Fibroblast of skin of right biceps (primary cell): Measurements from ENCODE around the gene MAP2K1.
"Not testable (repeated sequence)": the region's sequence is repeated elsewhere in the genome, so short reads cannot be mapped to it uniquely, and the experiment has no call there.

Experiments used
- DNase-seq: peaks from one replicate; pipeline ENCODE4 v3.0.0-alpha.2; 2013

Gene MAP2K1

GRCh38 chr15:66481107-66481856, 94.6 kb downstream of the MAP2K1 start:
- DNase-seq = peak; percentile 27

DNA sequence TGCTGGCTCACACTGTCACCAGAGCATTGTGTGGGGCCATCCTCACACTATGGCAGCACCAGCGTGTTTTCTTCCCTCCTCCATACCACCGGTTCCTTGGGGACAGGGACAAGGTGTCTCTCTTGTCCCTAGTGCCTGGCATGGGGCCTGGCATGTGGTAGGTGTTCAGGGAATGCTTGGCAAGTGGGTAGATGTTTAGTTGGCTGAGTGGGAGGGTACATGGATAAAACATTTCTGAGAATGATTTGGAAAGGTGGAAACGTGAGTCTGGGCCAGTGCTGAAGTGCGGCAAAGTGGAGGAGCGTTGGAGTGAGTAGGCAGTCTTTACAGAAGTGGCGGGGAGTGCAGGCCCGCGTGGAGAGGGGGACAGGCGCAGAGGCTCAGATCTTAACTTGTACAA, 95.8 kb downstream of the MAP2K1 start:
- no peak for DNase-seq

- peak; percentile 66 for DNase-seq
These were observed 96.4 kb downstream of the MAP2K1 start for GRCh38 chr15:66483131-66483566.

DNA sequence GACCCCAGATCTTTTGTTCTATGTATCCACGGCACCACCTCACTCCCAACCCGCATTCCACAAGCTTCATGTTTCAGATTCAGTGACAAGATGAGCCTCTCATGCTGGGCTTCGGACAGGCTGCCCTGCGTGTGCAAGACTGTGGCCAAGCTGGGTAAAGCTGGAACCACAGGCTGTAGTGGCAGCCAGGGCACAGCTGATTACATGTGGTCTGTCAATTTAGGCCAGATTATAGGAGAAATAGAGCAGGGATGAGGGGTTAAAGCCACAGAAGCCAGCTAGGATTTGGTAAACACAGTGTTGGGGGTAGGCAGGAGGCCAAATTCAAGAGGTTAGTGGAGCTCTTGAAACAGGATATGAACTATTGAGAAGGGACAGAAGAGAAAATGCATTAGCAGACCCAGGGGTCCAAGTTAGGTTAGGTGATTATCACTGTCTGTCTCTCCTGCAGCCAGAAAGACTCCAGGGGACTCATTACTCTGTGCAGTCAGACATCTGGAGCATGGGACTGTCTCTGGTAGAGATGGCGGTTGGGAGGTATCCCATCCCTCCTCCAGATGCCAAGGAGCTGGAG, 97.9 kb downstream of the MAP2K1 start:
- no peak for DNase-seq

GRCh38 chr15:66486887-66487286, 100.2 kb downstream of the MAP2K1 start:
- DNase-seq = no peak

DNA sequence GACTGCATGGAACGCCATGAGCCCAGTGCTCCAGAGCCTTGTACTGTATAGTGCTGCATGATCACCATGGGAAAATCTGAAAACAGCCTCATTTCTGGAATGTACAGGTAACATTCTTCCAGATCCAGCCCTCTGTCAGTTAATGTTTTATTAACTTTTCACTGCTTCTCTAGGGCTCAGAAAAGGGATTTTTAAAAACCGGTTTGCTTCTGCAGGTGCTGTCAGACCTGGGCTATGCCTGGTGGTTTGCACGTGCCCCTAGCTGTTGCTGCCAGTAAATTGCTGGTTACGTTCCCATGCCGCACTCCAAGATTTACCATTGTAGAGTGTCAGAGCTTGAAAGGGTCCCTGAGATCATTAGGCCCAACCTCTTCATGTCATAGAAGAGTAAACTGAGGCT, 101.8 kb downstream of the MAP2K1 start:
- DNase-seq = no peak

GRCh38 chr15:66489179-66489791, 102.6 kb downstream of the MAP2K1 start:
- DNase-seq = no peak

DNA sequence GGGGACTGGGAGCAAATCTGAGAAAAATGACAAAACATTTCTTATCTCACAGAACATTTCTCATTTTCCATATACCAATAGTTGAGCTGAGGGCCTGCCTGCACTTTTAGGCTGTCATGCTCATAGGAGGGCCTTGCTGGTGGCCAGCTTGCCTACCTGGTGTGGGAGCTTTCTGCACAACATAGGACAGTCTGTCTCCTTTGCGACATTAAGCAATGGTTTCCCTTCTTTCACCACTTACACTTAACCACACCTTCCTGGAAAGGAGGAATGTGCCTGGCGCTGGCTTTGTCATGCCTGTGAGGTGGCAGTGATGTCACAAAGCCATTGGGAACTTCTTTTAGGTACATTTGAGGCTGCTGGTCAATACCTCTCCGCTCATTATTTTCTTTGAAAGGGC, 105.1 kb downstream of the MAP2K1 start:
- no peak for DNase-seq

DNA sequence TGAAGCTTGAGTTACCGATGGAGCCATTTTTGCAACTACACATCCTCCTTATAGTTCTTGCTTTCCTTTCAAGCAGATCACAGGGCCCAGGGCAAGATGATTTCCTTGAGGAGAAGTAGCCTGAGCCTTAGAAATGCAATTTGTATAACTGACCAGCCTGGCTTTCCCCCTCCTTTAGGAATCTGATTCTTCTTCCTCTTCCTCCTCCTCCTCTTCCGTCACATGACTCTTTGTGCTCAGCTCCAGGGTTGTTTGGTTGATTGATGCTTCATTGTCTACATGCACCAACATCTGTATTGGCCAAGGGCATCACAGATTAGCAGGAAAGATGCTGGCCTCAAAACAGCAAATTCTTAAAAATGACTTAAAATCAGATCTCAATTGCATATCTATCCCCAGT, 107.5 kb downstream of the MAP2K1 start:
- DNase-seq = no peak

DNA sequence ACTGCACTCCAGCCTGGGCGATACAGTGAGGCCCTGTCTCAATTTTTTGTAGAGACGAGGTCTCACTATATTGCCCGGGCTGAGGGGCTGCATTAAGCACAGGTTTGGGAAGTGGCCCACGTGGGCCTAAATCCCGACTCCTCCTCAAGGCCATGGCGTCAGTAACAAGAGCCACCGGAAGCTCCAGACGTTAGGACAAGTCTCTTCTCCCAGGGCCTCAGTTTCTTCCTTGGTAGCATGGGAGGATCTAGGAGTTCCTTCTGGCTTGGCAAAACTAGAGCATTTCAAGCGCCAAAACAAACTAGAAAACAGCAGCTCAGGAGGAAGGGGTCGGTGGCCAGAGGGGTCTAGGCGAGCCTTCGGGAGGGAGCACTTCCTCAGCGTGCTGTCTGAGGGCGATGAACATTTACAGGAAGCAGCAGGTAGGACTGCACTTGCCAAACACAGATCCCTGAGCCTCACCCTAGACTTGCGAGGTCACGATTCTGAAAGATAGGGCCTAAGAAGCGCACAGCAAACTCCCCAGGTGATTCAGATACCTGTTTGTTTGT, 110.3 kb downstream of the MAP2K1 start:
- DNase-seq = no peak

DNA sequence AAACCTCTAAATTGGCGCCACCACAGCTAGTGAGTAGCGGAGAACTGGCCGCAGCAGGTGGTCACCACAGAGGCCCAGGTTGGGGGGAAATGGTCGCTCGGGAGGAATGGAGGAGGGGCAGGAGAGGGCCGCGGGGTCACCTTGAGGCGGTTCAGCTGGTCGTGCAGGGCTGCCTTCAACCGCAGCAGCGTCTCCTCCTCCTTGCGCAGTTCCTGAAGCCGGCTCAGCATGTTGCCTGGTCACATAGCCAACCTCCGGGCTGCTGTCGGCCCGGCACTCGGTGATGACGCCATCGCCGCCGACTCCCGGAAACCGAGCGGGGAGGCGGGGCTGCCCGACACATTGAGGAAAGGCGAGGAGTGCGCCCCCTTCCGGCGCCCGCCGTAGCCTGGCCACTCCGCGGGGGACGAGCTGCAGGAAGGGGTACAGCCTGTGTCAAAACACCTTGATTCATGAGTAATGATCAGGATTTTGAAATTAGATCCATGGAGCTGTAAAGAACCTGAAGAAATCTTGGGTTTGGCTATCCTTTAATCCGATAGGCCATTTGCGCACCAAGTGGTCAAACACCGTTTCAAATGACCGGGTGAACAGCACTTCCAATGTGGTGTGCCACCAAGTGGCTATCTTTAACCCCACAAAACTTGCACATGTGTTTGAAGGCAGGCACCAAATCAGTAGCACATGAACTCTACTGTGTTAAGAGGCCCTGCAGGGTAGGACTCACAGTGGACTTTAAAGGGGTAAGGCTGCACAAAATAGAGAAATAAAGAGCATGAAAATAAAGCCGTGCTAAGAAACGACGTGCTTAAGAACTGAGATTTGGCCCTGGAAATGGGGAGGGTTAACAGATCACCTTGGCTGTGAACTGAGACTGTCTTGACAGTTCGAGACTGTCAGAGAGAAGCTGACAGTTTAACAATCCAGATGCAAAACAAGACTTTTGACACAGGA, 111.1 kb downstream of the MAP2K1 start, which contains the start of gene SNAPC5:
SNAPC5 (minus strand) TSS at position 261 of the 954 bp plus-strand sequence; CDS start at position 230, 31 bp downstream.
- peak; percentile 93 for DNase-seq

DNA sequence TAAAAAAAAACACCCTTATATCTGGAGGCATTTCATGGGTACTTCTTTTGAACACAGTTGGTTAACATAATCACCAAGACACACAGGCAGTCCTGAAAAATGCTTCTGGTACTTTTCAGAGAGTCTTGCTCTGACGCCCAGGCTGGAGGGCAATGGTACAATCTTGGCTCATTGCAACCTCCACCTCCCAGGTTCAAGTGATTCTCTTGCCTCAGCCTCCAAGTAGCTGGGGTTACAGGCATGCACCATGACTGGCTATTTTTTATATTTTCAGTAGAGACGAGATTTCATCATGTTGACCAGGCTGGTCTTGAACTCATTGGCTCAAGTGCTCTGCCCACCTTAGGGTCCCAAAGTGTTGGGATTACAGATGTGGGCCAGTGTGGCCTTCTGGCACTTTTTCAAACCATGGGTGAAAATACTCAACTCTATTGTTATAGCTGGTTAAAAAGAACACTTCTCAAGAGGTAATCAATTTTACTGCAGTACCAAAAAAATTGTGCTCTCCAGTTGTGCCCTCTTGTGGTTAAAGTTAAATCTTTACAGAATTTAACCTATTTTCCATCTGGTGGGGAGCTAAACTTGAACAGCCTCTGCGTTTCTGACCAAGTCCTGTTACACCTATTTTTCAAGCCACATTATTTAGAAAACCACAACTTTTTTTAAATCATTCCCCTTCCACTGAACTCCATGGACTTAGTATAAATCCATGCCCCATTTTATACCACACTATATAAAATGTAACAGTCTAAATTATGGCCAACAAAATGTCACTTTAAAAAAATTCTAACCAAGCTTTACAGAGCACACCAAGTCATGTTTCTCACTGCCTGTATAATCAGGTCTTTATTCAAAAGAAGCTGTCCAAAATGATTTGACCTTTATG, 112.0 kb downstream of the MAP2K1 start:
- DNase-seq = peak; percentile 53

DNA sequence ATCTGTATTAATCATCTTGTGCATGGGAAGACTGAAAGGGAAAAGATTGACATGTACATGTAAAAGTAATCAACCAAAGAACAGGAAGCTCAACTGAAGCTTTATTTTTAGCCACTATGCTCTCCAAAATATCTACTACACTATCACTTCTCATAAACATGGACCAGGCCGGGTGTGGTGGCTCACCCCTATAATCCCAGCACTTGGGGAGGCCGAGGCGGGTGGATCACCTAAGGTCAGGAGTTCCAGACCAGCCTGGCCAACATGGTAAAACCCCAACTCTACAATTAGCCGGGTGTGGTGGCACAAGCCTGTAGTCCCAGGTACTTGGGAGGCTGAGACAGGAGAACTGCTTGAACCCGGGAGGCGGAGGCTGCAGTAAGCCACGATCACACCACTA, 113.6 kb downstream of the MAP2K1 start:
- DNase-seq = not testable (repeated sequence)

- DNase-seq = no peak
These were observed 115.8 kb downstream of the MAP2K1 start for GRCh38 chr15:66502491-66502890.

DNA sequence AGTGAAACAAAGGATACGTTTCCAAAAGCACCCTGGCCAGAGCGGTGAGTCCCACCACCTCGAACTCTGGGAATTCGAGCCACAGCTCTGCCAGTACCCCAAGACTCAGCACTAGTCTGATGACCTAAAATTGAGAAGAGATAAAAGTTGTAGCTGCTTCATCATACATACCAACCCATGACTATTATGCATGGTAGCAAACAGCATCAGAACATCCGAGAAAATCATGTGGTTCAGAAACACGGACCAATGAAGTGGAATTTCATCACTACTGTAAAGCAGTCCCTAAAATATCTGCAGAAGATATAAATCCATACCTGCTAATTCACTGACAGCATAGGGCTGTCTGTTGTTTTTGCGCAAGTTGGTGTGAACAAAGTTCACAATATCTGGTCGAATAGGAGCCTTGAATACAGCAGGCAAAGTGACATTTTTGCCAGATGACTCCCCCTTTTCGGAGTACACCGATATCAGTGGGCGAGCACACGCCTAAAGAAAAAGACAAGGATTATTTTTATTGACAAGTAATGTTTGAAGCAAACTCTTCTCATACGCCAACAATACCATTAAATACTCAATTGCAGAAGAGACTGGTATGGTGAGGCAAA, 116.4 kb downstream of the MAP2K1 start:
- DNase-seq = not testable (repeated sequence)

DNA sequence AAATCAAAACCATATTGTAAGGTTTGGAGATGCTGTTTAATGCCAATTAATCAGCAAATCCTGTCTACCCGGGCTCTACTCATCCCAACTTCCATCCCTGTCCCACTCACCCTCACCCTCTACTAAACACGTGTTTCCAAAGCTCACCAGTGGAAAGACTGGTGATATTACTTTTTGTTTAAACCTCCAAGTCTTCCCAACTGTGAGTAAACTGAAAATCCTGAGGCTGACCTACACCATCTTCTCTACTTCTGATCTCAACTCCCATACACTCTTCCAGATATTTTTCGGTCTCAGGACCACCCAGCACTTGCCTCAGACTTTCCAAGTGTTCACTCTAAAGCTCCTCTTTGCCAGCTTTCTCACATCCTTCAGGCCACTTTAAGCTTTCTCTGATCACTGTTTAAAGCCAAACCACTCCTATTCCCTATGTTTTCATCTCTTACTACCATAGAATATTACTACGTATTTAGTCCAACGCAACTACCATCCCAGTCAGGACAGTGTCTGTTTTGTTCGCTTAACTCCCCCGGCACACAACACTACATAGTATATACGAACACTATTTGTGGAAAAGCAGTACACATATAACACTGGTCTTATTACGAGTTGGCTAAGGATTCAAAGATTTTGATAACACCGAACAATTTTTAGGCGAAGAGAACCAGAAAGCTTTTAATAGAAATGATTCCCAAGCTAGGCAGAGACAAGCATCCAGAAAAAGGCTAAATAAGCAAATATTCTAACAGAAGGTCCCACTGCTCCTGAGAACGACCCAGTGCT, 117.3 kb downstream of the MAP2K1 start:
- no peak for DNase-seq

- DNase-seq = peak; percentile 92
These were observed 118.1 kb downstream of the MAP2K1 start, which contains the start of the genes RPL4 and ZWILCH for GRCh38 chr15:66504563-66505429. Gene RPL4 (minus strand): TSS chr15:66504855. CDS start chr15:66504790, 65 bp downstream. Gene ZWILCH (plus strand): TSS chr15:66505326. CDS start chr15:66505339, 13 bp downstream.

GRCh38 chr15:66505430-66505811, 118.7 kb downstream of the MAP2K1 start:
- DNase-seq = no peak

- DNase-seq = no peak
These were observed 119.1 kb downstream of the MAP2K1 start for GRCh38 chr15:66505818-66506217.
